Esophagus muscularis mucosa (tissue), 4 donors: ENCODE data around the gene CD3D. TPM values are rescaled to one million over a fixed set of nuclear protein-coding genes. Genes with fewer than 3 reads are reported as not detected.

ENCODE experiments used
- DNase-seq: peaks from one replicate; pipeline ENCODE4 v3.0.0-alpha.2; 2017; ENCODE audit errors: extremely low spot score
- H3K27ac ChIP-seq, 4 donors: fragments of 200-600 bp; sonication (generic); replicated peaks in 1 of 4; 1 replicate in 3 of 4; 2 replicates in 1 of 4; pipeline ENCODE4 v1.5.1; 2016 to 2019; ENCODE audit warnings: mild to moderate bottlenecking in 1 of 4
- H3K27me3 ChIP-seq, 4 donors: fragments of 200-600 bp; sonication (generic); one replicate each; pipeline versions ENCODE4 v1.5.1 to v1.6.0; 2016 to 2019
- H3K36me3 ChIP-seq, 4 donors: fragments of 200-600 bp; sonication (generic); one replicate each; pipeline ENCODE4 v1.5.1; 2016 to 2019
- H3K4me1 ChIP-seq, 4 donors: fragments of 200-600 bp; sonication (generic); one replicate each; pipeline ENCODE4 v1.5.1; 2016 to 2019
- H3K4me3 ChIP-seq, 4 donors: fragments of 200-600 bp; sonication (generic); 1 replicate in 2 of 4; 2 replicates in 2 of 4; pipeline ENCODE4 v1.5.1; 2016 to 2019; ENCODE audit warnings: mild to moderate bottlenecking in 4 of 4, moderate library complexity in 1 of 4
- H3K9me3 ChIP-seq, 4 donors: fragments of 200-600 bp; sonication (generic); 1 replicate in 3 of 4; 2 replicates in 1 of 4; pipeline ENCODE4 v1.5.1; 2016 to 2019
- EP300 ChIP-seq: sonication (generic); formaldehyde crosslinking; IDR thresholded peaks from one replicate; pipeline ENCODE4 v1.6.1; 2017; ENCODE audit warnings: antibody characterized with exemption
- POLR2A ChIP-seq: fragments of 450-650 bp; IDR thresholded peaks from one replicate; pipeline ENCODE4 v1.6.1; 2017; ENCODE audit warnings: antibody characterized with exemption, moderate library complexity, mild to moderate bottlenecking, low read depth
- POLR2AphosphoS5 ChIP-seq, 2 donors: sonication (generic); formaldehyde crosslinking; IDR thresholded peaks; one replicate each; pipeline ENCODE4 v1.6.1; 2017; ENCODE audit warnings: antibody characterized with exemption in 2 of 2
- WGBS: methylation state at CpG from one replicate; pipeline ENCODE4 v1.1.5; 2018; 5-methylcytosine and 5-hydroxymethylcytosine counted together
- intact Hi-C: fragments of 100-400 bp; cut with DNase I; formaldehyde crosslinking; loops from one replicate; pipeline ENCODE4 v1.15.1; 2023
- total RNA-seq, 4 donors: library from RNA; depleted of rRNA; stranded (reverse); fragments of >200 nt; gene quantifications; one replicate each; pipeline versions ENCODE4 v1.1.0 to v1.2.1, GENCODE V29; 2016
- TF ChIP-seq, protein P1 (sequence below), 3 experiments: fragments of 200-600 bp in 2 of 3; fragments of 450-650 bp in 1 of 3; sonication (generic) in 2 of 3; IDR thresholded peaks; one replicate each; pipeline ENCODE4 v1.5.1; 2017 to 2019; ENCODE audit warnings: antibody characterized with exemption in 3 of 3, mild to moderate bottlenecking in 2 of 3, moderate library complexity in 1 of 3

CD3D gene
- total RNA-seq, 4 donors from 2014 or later: 0.83 TPM; not detected in 3

GRCh38 chr11:118341815-118342489 is 553 bp downstream of the CD3D start:
- Histone ChIP-seq H3K36me3 (no peaks in the 10 kb centered on the region), H3K27me3 (peaks cover 0 to 46% (median 0%) of the 10 kb centered on the region in 4 donors), H3K4me3 (no peak overlapping the region), H3K27ac (no peak overlapping the region), H3K9me3 (no peaks in the 10 kb centered on the region), H3K4me1 (no peaks in the 10 kb centered on the region)
- peak; percentile 60 for DNase-seq
- TF ChIP-seq POLR2A (no peak), EP300 (no peak), POLR2AphosphoS5 (IDR thresholded peaks at IDR 0.05) (no peak)
- TF ChIP-seq, protein P1, sequence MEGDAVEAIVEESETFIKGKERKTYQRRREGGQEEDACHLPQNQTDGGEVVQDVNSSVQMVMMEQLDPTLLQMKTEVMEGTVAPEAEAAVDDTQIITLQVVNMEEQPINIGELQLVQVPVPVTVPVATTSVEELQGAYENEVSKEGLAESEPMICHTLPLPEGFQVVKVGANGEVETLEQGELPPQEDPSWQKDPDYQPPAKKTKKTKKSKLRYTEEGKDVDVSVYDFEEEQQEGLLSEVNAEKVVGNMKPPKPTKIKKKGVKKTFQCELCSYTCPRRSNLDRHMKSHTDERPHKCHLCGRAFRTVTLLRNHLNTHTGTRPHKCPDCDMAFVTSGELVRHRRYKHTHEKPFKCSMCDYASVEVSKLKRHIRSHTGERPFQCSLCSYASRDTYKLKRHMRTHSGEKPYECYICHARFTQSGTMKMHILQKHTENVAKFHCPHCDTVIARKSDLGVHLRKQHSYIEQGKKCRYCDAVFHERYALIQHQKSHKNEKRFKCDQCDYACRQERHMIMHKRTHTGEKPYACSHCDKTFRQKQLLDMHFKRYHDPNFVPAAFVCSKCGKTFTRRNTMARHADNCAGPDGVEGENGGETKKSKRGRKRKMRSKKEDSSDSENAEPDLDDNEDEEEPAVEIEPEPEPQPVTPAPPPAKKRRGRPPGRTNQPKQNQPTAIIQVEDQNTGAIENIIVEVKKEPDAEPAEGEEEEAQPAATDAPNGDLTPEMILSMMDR (IDR thresholded peaks at IDR 0.05): no peak
- 87% methylated on average over 4 of the region's 5 CpGs for WGBS
- intact Hi-C loops: no loop called here

- 83% methylated on average over 3 of the region's 3 CpGs for WGBS
- intact Hi-C loops: no loop called here
- Histone ChIP-seq H3K4me1 (no peaks in the 10 kb centered on the region), H3K27ac (no peak overlapping the region), H3K27me3 (peaks cover 0 to 46% (median 0%) of the 10 kb centered on the region in 4 donors), H3K9me3 (no peaks in the 10 kb centered on the region), H3K36me3 (no peaks in the 10 kb centered on the region), H3K4me3 (no peak overlapping the region)
- DNase-seq: peak; percentile 72
- TF ChIP-seq POLR2A: no peak
- TF ChIP-seq POLR2AphosphoS5 (IDR thresholded peaks at IDR 0.05): no peak
- TF ChIP-seq EP300: no peak
- TF ChIP-seq, protein P1 (IDR thresholded peaks at IDR 0.05): no peak
These were observed 1.2 kb downstream of the CD3D start for GRCh38 chr11:118341261-118341660.

DNA sequence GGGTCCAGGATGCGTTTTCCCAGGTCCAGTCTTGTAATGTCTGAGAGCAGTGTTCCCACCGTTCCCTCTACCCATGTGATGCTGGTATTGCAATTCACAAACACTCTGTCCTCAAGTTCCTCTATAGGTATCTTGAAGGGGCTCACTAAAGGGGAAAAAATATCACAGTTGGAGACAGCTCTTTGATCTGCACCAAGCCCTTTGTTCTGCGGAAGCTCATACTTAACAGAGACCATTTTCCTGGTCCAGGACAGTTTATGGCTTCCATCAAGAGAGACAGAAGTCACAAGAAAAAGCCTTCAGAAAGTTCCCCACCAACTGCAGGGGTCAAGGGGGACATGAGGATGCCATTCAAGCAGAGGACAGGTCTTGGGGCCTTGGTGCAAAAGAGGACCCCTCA is 2.1 kb downstream of the CD3D start:
- TF ChIP-seq, protein P1 (IDR thresholded peaks at IDR 0.05): no peak
- TF ChIP-seq POLR2A (no peak), EP300 (no peak), POLR2AphosphoS5 (IDR thresholded peaks at IDR 0.05) (no peak)
- no peaks in the 10 kb centered on the region for H3K36me3 ChIP-seq
- peaks cover 0 to 52% (median 0%) of the 10 kb centered on the region in 4 donors for H3K27me3 ChIP-seq
- H3K27ac ChIP-seq: no peak overlapping the region
- intact Hi-C loops: no loop called here
- WGBS: 95% methylated on average over 3 of the region's 3 CpGs
- no peaks in the 10 kb centered on the region for H3K9me3 ChIP-seq
- H3K4me1 ChIP-seq: no peaks in the 10 kb centered on the region
- no peak overlapping the region for H3K4me3 ChIP-seq
- DNase-seq: no peak

DNA sequence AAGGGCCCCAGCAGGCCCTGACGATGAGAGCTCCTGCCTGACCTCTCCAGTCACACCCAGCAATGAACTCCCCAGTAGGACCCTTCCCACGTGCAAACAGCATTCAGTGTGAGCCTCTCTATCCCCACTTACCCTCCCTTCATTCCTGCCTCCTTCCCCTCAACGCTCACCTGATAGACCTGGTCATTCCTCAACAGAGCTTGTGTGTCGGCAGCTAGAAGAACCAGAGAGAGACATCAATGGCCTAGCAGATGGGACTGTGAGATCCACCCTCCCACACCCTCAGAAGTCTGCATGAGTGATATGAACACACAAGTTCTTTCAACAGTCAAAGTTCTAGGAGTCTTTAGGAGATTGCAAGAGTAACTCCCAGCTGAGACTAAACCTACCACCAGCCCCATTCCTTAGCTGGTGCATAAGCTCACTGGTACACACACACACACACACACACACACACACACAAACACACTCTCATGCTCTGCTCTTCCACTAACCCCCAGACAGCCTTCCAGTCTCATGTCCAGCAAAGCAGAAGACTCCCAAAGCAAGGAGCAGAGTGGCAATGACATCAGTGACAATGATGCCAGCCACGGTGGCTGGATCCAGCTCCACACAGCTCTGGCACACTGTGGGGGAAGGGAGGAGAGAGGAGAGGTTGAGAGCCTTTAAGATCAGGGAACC is 3.1 kb downstream of the CD3D start:
- H3K27ac ChIP-seq: no peak overlapping the region
- no peaks in the 10 kb centered on the region for H3K9me3 ChIP-seq
- intact Hi-C loops: no loop called here
- WGBS: 82% methylated on average over 5 of the region's 5 CpGs
- no peak overlapping the region for H3K4me3 ChIP-seq
- H3K36me3 ChIP-seq: no peaks in the 10 kb centered on the region
- TF ChIP-seq EP300 (no peak), POLR2A (no peak), POLR2AphosphoS5 (IDR thresholded peaks at IDR 0.05) (no peak)
- TF ChIP-seq, protein P1 (IDR thresholded peaks at IDR 0.05): no peak
- no peaks in the 10 kb centered on the region for H3K4me1 ChIP-seq
- peaks cover 0 to 48% (median 0%) of the 10 kb centered on the region in 4 donors for H3K27me3 ChIP-seq
- no peak for DNase-seq
